ENCODE measurements around the gene F12. TPM values are rescaled to one million over a fixed set of nuclear protein-coding genes. Genes with fewer than 3 reads are reported as not detected.

F12 gene
- total RNA-seq, 1 experiment from 2014 or later, result 10.0 TPM

GRCh38 chr5:177393206-177393765 is 16.1 kb downstream of the F12 start:
- ATAC-seq, result no peak
- POLR2A ChIA-PET, result interaction anchor here (1.5 kb wide), 1 partner anchor 9 kb away, joined by 6 read pairs; no protein-coding TSS in a partner anchor
- Mint-ChIP-seq H3K4me1 (peaks cover 41% of the 10 kb centered on the region), H3K27me3 (ENCODE audit: low read depth) (peaks cover 27% of the 10 kb centered on the region), H3K27ac (no peak overlapping the region), H3K9me3 (no peaks in the 10 kb centered on the region), H3K4me3 (no peak overlapping the region), H3K36me3 (no peaks in the 10 kb centered on the region)
- DNase-seq (ENCODE audit: low spot score), result no peak
- TF ChIP-seq FOXJ3 (CRISPR knock-in tag; IDR thresholded peaks at IDR 0.05; ENCODE audit: borderline replicate concordance), result no peak
- no peak for TF ChIP-seq ZNF121 (CRISPR knock-in tag; IDR thresholded peaks at IDR 0.05)
- TF ChIP-seq FOXP1 (CRISPR knock-in tag; IDR thresholded peaks at IDR 0.05; ENCODE audit: borderline replicate concordance), result no peak
- TF ChIP-seq ATF1 (CRISPR knock-in tag; IDR thresholded peaks at IDR 0.05), result no peak
- TF ChIP-seq ZNF532 (CRISPR knock-in tag; IDR thresholded peaks at IDR 0.05; ENCODE audit: borderline replicate concordance), result no peak
- TF ChIP-seq, protein P1, sequence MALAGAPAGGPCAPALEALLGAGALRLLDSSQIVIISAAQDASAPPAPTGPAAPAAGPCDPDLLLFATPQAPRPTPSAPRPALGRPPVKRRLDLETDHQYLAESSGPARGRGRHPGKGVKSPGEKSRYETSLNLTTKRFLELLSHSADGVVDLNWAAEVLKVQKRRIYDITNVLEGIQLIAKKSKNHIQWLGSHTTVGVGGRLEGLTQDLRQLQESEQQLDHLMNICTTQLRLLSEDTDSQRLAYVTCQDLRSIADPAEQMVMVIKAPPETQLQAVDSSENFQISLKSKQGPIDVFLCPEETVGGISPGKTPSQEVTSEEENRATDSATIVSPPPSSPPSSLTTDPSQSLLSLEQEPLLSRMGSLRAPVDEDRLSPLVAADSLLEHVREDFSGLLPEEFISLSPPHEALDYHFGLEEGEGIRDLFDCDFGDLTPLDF (CRISPR knock-in tag; IDR thresholded peaks at IDR 0.05), result no peak
- no peak for TF ChIP-seq ZNF671 (CRISPR knock-in tag; IDR thresholded peaks at IDR 0.05)
- TF ChIP-seq TEAD1 (CRISPR knock-in tag; IDR thresholded peaks at IDR 0.05), result no peak
- TF ChIP-seq, protein P2, sequence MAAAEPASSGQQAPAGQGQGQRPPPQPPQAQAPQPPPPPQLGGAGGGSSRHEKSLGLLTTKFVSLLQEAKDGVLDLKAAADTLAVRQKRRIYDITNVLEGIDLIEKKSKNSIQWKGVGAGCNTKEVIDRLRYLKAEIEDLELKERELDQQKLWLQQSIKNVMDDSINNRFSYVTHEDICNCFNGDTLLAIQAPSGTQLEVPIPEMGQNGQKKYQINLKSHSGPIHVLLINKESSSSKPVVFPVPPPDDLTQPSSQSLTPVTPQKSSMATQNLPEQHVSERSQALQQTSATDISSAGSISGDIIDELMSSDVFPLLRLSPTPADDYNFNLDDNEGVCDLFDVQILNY (CRISPR knock-in tag; IDR thresholded peaks at IDR 0.05), result no peak
- TF ChIP-seq, protein P3, sequence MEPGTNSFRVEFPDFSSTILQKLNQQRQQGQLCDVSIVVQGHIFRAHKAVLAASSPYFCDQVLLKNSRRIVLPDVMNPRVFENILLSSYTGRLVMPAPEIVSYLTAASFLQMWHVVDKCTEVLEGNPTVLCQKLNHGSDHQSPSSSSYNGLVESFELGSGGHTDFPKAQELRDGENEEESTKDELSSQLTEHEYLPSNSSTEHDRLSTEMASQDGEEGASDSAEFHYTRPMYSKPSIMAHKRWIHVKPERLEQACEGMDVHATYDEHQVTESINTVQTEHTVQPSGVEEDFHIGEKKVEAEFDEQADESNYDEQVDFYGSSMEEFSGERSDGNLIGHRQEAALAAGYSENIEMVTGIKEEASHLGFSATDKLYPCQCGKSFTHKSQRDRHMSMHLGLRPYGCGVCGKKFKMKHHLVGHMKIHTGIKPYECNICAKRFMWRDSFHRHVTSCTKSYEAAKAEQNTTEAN (CRISPR knock-in tag; IDR thresholded peaks at IDR 0.05), result no peak
- no peak for TF ChIP-seq MYBL2 (CRISPR knock-in tag; IDR thresholded peaks at IDR 0.05)
- no peak for TF ChIP-seq ZSCAN18 (CRISPR knock-in tag; IDR thresholded peaks at IDR 0.05)
- TF ChIP-seq, protein P4, sequence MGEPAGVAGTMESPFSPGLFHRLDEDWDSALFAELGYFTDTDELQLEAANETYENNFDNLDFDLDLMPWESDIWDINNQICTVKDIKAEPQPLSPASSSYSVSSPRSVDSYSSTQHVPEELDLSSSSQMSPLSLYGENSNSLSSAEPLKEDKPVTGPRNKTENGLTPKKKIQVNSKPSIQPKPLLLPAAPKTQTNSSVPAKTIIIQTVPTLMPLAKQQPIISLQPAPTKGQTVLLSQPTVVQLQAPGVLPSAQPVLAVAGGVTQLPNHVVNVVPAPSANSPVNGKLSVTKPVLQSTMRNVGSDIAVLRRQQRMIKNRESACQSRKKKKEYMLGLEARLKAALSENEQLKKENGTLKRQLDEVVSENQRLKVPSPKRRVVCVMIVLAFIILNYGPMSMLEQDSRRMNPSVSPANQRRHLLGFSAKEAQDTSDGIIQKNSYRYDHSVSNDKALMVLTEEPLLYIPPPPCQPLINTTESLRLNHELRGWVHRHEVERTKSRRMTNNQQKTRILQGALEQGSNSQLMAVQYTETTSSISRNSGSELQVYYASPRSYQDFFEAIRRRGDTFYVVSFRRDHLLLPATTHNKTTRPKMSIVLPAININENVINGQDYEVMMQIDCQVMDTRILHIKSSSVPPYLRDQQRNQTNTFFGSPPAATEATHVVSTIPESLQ (CRISPR knock-in tag; IDR thresholded peaks at IDR 0.05), result no peak
- no peak for TF ChIP-seq ZNF138 (CRISPR knock-in tag; conservative IDR thresholded peaks at IDR 0.05)
- no peak for TF ChIP-seq NR2C2 (CRISPR knock-in tag; IDR thresholded peaks at IDR 0.05)
- TF ChIP-seq ZNF425 (CRISPR knock-in tag; conservative IDR thresholded peaks at IDR 0.05), result no peak
- CTCF ChIA-PET, result interaction anchor here (0.8 to 9.6 kb wide), 9 partner anchors 10 to 83 kb away, joined by 3 to 216 read pairs (median 4); partner anchors contain the start of gene PFN3

Data from WTC11 (cell line).